ENCODE results near the gene HES5. TPM values are rescaled to one million over a fixed set of nuclear protein-coding genes. Genes with fewer than 3 reads are reported as not detected.
A peak's percentile ranks its signal among the peaks of the same experiment; 100 is the strongest.

HES5 gene
- total RNA-seq, 2 experiments from 2014 or later, result not detected

DNA sequence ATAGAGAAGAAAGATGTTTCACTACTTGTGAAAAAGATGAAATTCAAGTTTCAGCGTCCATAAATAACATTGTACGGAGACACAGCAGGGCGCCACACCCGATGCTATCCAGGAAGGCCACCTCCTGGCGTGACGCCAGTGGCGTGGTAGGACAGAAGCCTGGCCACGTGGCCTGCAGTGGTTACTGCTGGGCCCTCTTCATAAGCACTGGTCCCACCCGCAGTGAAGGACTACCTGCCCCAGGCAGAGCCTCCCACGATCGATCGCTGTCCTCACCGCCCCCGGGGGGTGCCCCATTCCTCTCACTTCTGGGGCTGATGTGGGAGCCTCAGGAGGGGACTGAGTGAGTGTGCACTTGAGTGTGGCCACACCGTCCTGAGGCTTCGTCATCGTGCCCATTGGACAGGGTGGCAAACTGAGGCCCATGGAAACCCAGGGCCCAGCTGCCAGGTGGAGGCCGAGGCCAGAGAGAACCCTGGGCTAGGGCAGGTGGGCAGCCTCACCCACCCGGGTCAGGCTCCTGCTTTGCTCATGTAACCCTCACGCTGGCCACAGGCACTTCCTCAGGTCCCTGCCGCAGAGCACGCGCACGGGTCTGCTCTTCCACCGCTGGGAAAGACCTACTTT lies 11.7 kb upstream of the HES5 start:
- no peak for ATAC-seq
- CTCF ChIA-PET, result interaction anchor here (0.8 kb wide), 2 partner anchors 13 to 18 kb away, joined by 3 to 4 read pairs; no protein-coding TSS in a partner anchor

DNA sequence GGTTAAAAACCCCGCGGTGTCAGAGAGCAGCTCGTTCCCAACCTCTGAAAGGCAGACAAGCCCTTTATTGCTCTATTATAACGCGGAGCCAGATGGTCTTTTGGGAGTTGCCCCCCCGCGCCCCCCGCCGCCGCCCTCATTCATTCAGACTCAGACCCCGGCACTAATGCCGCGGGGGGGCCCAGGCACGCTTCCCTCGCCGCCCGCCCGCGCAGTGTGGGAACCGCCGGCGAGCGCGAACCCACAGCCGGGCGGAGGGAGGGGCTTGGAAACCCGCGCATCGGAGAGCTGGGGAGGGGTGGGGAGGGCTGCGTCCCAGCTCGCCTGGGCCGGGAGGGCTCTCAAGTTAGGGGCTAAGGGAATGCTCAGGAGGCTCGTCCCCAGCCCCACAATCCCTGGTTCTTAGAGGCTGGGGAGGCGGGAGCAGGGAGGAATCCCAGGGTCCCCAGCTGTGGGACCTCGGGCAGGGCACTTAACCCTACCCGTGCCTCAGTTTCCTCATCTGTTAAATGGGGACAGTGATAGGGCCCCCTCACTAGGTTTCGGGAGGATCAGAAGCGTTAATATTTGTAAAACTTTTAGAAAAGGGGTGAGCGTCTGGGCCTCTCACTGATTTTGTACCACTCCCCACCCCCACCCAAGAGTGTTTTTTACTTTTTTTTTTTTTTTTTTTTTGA lies 10.9 kb upstream of the HES5 start:
- ChIA-PET CTCF (interaction anchor here (0.8 to 2.0 kb wide), 5 partner anchors 8 to 17 kb away, joined by 3 to 9 read pairs (median 4); partner anchors contain the start of gene HES5), POLR2A (interaction anchor here (0.7 to 1.1 kb wide), 3 partner anchors 10 to 17 kb away, joined by 3 to 4 read pairs (median 3); no protein-coding TSS in a partner anchor)
- no peaks in the 10 kb centered on the region for H3K9me3 Mint-ChIP-seq
- no peak overlapping the region for H3K4me3 Mint-ChIP-seq
- no peak for DNase-seq
- no peak overlapping the region for H3K27ac Mint-ChIP-seq
- H3K4me1 Mint-ChIP-seq (ENCODE audit: low read depth), result peaks cover 9% of the 10 kb centered on the region
- no peaks in the 10 kb centered on the region for H3K36me3 Mint-ChIP-seq (ENCODE audit: low read depth)
- intact Hi-C loops (cut with micrococcal nuclease), result no loop called here
- TF ChIP-seq, protein P1, sequence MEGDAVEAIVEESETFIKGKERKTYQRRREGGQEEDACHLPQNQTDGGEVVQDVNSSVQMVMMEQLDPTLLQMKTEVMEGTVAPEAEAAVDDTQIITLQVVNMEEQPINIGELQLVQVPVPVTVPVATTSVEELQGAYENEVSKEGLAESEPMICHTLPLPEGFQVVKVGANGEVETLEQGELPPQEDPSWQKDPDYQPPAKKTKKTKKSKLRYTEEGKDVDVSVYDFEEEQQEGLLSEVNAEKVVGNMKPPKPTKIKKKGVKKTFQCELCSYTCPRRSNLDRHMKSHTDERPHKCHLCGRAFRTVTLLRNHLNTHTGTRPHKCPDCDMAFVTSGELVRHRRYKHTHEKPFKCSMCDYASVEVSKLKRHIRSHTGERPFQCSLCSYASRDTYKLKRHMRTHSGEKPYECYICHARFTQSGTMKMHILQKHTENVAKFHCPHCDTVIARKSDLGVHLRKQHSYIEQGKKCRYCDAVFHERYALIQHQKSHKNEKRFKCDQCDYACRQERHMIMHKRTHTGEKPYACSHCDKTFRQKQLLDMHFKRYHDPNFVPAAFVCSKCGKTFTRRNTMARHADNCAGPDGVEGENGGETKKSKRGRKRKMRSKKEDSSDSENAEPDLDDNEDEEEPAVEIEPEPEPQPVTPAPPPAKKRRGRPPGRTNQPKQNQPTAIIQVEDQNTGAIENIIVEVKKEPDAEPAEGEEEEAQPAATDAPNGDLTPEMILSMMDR (IDR thresholded peaks at IDR 0.05), result no peak
- ATAC-seq, result no peak
- H3K27me3 Mint-ChIP-seq, result no peaks in the 10 kb centered on the region

More for the DNA sequence above, 11.7 kb upstream of the HES5 start:
- DNase-seq, result no peak
- Mint-ChIP-seq H3K9me3 (no peaks in the 10 kb centered on the region), H3K27me3 (no peaks in the 10 kb centered on the region), H3K27ac (no peak overlapping the region), H3K4me3 (no peak overlapping the region), H3K36me3 (ENCODE audit: low read depth) (no peaks in the 10 kb centered on the region), H3K4me1 (ENCODE audit: low read depth) (peaks cover 9% of the 10 kb centered on the region)
- intact Hi-C loops (cut with micrococcal nuclease), result no loop called here
- TF ChIP-seq, protein P1 (IDR thresholded peaks at IDR 0.05), result no peak
- POLR2A ChIA-PET, result interaction anchor here (0.7 to 8.3 kb wide), 6 partner anchors 11 to 100 kb away, joined by 3 to 138 read pairs (median 4); partner anchors contain the start of genes HES5, PANK4 and TNFRSF14

DNA sequence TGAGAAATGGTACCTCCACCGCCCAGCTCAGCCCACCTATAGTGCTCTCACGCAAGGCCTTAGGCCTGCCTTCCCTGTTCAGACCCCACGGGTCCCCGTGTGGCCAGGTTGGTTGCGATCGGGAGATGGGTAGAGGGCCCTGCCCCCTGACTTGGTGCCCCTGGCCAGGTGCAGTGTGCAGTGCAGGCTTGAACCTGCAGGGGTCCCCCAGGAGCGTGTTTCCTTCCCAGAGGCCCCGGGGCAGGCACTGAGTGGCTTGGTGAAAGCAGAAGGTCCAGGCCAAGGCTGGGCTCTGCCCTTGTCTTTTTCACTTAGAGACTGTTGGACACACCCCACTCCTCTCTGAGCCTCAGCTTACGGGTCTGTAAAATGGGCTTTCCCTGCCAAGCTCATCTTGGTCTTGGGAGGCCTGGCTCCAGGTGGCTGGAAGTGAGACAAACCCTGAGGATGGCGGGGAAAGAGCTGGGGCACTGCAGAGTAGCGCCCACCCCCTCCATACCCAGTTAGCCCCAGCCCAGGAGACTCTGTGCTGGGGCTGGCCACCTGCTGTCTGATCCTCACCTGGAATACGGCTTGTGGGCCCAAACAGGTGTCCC lies 9.3 kb upstream of the HES5 start:
- Mint-ChIP-seq H3K27ac (no peak overlapping the region), H3K4me1 (ENCODE audit: low read depth) (peaks cover 6% of the 10 kb centered on the region), H3K27me3 (peaks cover 3% of the 10 kb centered on the region), H3K4me3 (no peak overlapping the region), H3K9me3 (no peaks in the 10 kb centered on the region), H3K36me3 (ENCODE audit: low read depth) (no peaks in the 10 kb centered on the region)
- TF ChIP-seq, protein P1 (IDR thresholded peaks at IDR 0.05), result peak; percentile 64
- ATAC-seq (peak; percentile 80), DNase-seq (peak; percentile 70)
- POLR2A ChIA-PET, result interaction anchor here (1.6 kb wide), 1 partner anchor 11 kb away, joined by 3 read pairs; no protein-coding TSS in a partner anchor
- CTCF ChIA-PET, result interaction anchor here (1.7 to 2.0 kb wide), 2 partner anchors 8 to 10 kb away, joined by 6 to 9 read pairs; partner anchors contain the start of gene HES5
- intact Hi-C loops (cut with micrococcal nuclease), result no loop called here

DNA sequence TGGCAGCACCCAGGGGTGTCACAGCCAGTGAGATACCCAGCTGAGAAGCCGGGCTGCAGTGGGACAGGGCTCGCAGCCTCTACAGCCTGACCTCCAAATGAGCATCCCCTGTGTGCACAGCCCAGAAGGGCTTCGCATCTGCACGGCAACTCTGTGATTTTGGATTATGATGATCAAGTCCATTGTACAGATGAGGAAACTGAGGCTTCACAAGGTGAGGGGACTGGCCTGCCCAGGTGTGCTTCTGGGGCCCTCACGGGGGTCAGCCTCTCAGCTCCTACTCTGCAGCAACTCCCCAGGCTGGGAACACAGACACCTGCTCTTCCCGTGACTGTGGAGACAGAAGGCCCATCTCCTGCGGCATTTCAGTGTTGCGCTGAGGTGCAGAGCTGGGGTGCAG lies 8.8 kb upstream of the HES5 start:
- intact Hi-C loops (cut with micrococcal nuclease), result no loop called here
- ChIA-PET CTCF (interaction anchor here (1.7 kb wide), 1 partner anchor 10 kb away, joined by 6 read pairs; the partner anchor contains the start of gene HES5), POLR2A (interaction anchor here (1.6 kb wide), 1 partner anchor 10 kb away, joined by 3 read pairs; no protein-coding TSS in a partner anchor)
- no peak overlapping the region for H3K4me3 Mint-ChIP-seq
- no peaks in the 10 kb centered on the region for H3K9me3 Mint-ChIP-seq
- ATAC-seq, result no peak
- peaks cover 6% of the 10 kb centered on the region for H3K4me1 Mint-ChIP-seq (ENCODE audit: low read depth)
- H3K27me3 Mint-ChIP-seq, result peaks cover 5% of the 10 kb centered on the region
- no peak for DNase-seq
- no peaks in the 10 kb centered on the region for H3K36me3 Mint-ChIP-seq (ENCODE audit: low read depth)
- TF ChIP-seq, protein P1 (IDR thresholded peaks at IDR 0.05), result no peak
- no peak overlapping the region for H3K27ac Mint-ChIP-seq
